A549 (cell line): ENCODE results near the gene SRPK2.

Experiments
- BHLHE40 ChIP-seq: IDR thresholded peaks from 2 replicates; pipeline ENCODE4 v1.6.1; 2012; ENCODE audit warnings: low read depth, low read length, inconsistent platforms
- CBX8 ChIP-seq: fragments of 200-600 bp; sonication (generic); IDR thresholded peaks from 2 replicates; pipeline ENCODE4 v1.6.1; 2016
- CTCF ChIP-seq: fragments of >200 bp; sonication (Bioruptor Twin); formaldehyde crosslinking; IDR thresholded peaks from 3 replicates; pipeline ENCODE4 v1.5.1; 2016
- GATA3 ChIP-seq: IDR thresholded peaks from 2 replicates; pipeline ENCODE4 v1.6.1; 2012; ENCODE audit warnings: borderline replicate concordance
- POLR2A ChIP-seq: IDR thresholded peaks from 2 replicates; pipeline ENCODE4 v1.6.1; 2012; ENCODE audit warnings: mild to moderate bottlenecking, low read length
- RAD21 ChIP-seq, 2 experiments: fragments of >200 bp in 1 of 2; sonication (Bioruptor Twin) in 1 of 2; formaldehyde crosslinking in 1 of 2; IDR thresholded peaks in 1 of 2; conservative IDR thresholded peaks in 1 of 2; 2 replicates in 1 of 2; 3 replicates in 1 of 2; pipeline ENCODE4 v1.6.1; 2012 to 2018; ENCODE audit warnings: inconsistent platforms in 1 of 2
- TF ChIP-seq, protein P1 (sequence below): IDR thresholded peaks from 2 replicates; pipeline ENCODE4 v1.6.1; 2012
- TF ChIP-seq, protein P2 (sequence below): IDR thresholded peaks from 2 replicates; pipeline ENCODE4 v1.6.1; 2012; ENCODE audit warnings: low read depth, borderline replicate concordance

- TF ChIP-seq RAD21 (conservative IDR thresholded peaks at IDR 0.05 in 1 of 2, IDR thresholded peaks at IDR 0.05 in 1 of 2) = no peak
- TF ChIP-seq POLR2A = no peak
- no peak for TF ChIP-seq CBX8
- TF ChIP-seq, protein P1, sequence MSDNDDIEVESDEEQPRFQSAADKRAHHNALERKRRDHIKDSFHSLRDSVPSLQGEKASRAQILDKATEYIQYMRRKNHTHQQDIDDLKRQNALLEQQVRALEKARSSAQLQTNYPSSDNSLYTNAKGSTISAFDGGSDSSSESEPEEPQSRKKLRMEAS = no peak
- TF ChIP-seq BHLHE40 = no peak
- TF ChIP-seq CTCF = no peak
- TF ChIP-seq GATA3 = no peak
- TF ChIP-seq, protein P2, sequence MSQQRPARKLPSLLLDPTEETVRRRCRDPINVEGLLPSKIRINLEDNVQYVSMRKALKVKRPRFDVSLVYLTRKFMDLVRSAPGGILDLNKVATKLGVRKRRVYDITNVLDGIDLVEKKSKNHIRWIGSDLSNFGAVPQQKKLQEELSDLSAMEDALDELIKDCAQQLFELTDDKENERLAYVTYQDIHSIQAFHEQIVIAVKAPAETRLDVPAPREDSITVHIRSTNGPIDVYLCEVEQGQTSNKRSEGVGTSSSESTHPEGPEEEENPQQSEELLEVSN = no peak
These were observed 266.1 kb downstream of the SRPK2 start for GRCh38 chr7:105122619-105123018.
